Measurements from ENCODE around the gene TNS2.
"Not testable (repeated sequence)": the region's sequence is repeated elsewhere in the genome, so short reads cannot be mapped to it uniquely, and the experiment has no call there.

DNA sequence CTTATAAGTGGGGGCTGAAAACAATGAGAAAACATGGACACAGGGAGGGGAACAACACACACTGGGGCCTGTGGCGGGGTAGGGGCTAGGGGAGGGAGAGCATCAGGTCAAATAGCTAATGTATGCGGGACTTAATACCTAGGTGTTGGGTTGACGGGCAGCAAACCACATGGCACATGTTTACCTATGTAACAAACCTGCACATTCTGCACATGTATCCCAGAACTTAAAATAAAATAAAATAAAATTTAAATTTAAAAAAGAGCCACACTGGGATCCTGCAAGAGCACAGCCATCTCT lies 45.7 kb downstream of the TNS2 start:
- TF ChIP-seq, protein P1, sequence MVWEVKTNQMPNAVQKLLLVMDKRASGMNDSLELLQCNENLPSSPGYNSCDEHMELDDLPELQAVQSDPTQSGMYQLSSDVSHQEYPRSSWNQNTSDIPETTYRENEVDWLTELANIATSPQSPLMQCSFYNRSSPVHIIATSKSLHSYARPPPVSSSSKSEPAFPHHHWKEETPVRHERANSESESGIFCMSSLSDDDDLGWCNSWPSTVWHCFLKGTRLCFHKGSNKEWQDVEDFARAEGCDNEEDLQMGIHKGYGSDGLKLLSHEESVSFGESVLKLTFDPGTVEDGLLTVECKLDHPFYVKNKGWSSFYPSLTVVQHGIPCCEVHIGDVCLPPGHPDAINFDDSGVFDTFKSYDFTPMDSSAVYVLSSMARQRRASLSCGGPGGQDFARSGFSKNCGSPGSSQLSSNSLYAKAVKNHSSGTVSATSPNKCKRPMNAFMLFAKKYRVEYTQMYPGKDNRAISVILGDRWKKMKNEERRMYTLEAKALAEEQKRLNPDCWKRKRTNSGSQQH (CRISPR knock-in tag; IDR thresholded peaks at IDR 0.05; ENCODE audit: low read depth): not testable (repeated sequence)
- TF ChIP-seq FOXK2 (IDR thresholded peaks at IDR 0.05); NR1H2 (CRISPR knock-in tag; IDR thresholded peaks at IDR 0.05; ENCODE audit: borderline replicate concordance, low read depth); CHD2 (IDR thresholded peaks at IDR 0.05; ENCODE audit: low read depth, low read length); CTCF (CRISPR knock-in tag; IDR thresholded peaks at IDR 0.05); NFIC (IDR thresholded peaks at IDR 0.05; ENCODE audit: low read length); PATZ1 (CRISPR knock-in tag; IDR thresholded peaks at IDR 0.05); TCF7 (IDR thresholded peaks at IDR 0.05; ENCODE audit: low read depth); ETV6 (CRISPR knock-in tag; conservative IDR thresholded peaks at IDR 0.05); ZNF264 (CRISPR knock-in tag; IDR thresholded peaks at IDR 0.05); ZBTB8A (CRISPR knock-in tag; IDR thresholded peaks at IDR 0.05; ENCODE audit: borderline replicate concordance, low read depth); JUN (CRISPR knock-in tag; IDR thresholded peaks at IDR 0.05); GRHL1 (CRISPR knock-in tag; conservative IDR thresholded peaks at IDR 0.05): not testable (repeated sequence)

Measured in HepG2 (cell line).